ENCODE results near the gene COQ8A.

DNA sequence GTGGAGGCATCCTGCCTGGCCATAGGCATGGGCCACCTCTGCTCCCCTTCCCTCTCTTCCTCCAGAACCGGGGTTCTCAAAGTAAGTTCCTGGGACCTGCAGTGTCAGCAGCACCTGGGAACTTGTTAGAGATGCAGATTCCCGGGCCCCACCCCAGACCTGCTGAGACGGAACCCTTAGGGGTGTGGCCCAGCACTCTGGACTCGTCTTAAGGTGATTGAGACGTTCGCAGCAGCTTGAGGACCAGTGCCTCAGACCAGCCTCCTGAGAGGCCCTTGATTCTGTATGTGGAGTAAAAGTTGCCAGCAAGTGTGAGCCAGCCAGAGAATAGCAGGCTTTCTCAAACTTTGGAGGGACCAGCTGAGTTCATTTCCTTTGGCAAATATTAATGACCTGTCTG lies 14.2 kb downstream of the COQ8A start:
- TF ChIP-seq EZH2 (IDR thresholded peaks at IDR 0.05) (no peak), POLR2A (IDR thresholded peaks at IDR 0.05; ENCODE audit: borderline replicate concordance, extremely low read depth, insufficient read depth, insufficient read length) (no peak), JUND (IDR thresholded peaks at IDR 0.05) (no peak), POLR2AphosphoS5 (IDR thresholded peaks at IDR 0.05; ENCODE audit: low read depth, low read length) (no peak)
- TF ChIP-seq, protein P1, sequence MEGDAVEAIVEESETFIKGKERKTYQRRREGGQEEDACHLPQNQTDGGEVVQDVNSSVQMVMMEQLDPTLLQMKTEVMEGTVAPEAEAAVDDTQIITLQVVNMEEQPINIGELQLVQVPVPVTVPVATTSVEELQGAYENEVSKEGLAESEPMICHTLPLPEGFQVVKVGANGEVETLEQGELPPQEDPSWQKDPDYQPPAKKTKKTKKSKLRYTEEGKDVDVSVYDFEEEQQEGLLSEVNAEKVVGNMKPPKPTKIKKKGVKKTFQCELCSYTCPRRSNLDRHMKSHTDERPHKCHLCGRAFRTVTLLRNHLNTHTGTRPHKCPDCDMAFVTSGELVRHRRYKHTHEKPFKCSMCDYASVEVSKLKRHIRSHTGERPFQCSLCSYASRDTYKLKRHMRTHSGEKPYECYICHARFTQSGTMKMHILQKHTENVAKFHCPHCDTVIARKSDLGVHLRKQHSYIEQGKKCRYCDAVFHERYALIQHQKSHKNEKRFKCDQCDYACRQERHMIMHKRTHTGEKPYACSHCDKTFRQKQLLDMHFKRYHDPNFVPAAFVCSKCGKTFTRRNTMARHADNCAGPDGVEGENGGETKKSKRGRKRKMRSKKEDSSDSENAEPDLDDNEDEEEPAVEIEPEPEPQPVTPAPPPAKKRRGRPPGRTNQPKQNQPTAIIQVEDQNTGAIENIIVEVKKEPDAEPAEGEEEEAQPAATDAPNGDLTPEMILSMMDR (IDR thresholded peaks at IDR 0.05 in 2 of 3, conservative IDR thresholded peaks at IDR 0.05 in 1 of 3; ENCODE audit: borderline replicate concordance in 1 of 3, insufficient read depth in 1 of 3, low read depth in 2 of 3, low read length in 2 of 3), result no peak
- TF ChIP-seq, protein P2, sequence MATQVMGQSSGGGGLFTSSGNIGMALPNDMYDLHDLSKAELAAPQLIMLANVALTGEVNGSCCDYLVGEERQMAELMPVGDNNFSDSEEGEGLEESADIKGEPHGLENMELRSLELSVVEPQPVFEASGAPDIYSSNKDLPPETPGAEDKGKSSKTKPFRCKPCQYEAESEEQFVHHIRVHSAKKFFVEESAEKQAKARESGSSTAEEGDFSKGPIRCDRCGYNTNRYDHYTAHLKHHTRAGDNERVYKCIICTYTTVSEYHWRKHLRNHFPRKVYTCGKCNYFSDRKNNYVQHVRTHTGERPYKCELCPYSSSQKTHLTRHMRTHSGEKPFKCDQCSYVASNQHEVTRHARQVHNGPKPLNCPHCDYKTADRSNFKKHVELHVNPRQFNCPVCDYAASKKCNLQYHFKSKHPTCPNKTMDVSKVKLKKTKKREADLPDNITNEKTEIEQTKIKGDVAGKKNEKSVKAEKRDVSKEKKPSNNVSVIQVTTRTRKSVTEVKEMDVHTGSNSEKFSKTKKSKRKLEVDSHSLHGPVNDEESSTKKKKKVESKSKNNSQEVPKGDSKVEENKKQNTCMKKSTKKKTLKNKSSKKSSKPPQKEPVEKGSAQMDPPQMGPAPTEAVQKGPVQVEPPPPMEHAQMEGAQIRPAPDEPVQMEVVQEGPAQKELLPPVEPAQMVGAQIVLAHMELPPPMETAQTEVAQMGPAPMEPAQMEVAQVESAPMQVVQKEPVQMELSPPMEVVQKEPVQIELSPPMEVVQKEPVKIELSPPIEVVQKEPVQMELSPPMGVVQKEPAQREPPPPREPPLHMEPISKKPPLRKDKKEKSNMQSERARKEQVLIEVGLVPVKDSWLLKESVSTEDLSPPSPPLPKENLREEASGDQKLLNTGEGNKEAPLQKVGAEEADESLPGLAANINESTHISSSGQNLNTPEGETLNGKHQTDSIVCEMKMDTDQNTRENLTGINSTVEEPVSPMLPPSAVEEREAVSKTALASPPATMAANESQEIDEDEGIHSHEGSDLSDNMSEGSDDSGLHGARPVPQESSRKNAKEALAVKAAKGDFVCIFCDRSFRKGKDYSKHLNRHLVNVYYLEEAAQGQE (IDR thresholded peaks at IDR 0.05; ENCODE audit: low read depth), result no peak
